Measurements from ENCODE around the gene CIPC.

DNA sequence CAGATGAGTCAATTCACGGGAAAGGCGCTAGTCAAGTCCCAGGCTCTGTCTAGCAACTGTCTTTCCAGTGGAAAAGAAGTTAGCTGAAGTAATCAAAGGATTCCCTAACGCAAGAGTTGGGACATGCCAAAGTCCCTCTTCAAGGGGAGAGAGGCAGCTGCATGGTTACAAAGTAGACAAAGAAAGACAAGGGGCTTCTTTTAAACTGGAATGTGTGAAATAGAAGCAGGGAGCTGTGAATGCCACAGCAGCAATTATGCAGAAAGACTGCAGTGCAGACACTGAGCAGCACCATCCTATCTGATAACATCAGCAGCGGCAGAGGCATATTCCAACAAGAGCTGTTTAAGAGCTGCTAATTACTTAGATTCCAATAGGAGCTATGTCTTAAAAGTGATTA is 12.5 kb upstream of the CIPC start:
- TF ChIP-seq, protein P1, sequence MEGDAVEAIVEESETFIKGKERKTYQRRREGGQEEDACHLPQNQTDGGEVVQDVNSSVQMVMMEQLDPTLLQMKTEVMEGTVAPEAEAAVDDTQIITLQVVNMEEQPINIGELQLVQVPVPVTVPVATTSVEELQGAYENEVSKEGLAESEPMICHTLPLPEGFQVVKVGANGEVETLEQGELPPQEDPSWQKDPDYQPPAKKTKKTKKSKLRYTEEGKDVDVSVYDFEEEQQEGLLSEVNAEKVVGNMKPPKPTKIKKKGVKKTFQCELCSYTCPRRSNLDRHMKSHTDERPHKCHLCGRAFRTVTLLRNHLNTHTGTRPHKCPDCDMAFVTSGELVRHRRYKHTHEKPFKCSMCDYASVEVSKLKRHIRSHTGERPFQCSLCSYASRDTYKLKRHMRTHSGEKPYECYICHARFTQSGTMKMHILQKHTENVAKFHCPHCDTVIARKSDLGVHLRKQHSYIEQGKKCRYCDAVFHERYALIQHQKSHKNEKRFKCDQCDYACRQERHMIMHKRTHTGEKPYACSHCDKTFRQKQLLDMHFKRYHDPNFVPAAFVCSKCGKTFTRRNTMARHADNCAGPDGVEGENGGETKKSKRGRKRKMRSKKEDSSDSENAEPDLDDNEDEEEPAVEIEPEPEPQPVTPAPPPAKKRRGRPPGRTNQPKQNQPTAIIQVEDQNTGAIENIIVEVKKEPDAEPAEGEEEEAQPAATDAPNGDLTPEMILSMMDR (IDR thresholded peaks at IDR 0.05): no peak
- no peak for TF ChIP-seq POLR2AphosphoS5 (IDR thresholded peaks at IDR 0.05; ENCODE audit: insufficient read depth in 1 of 2, low read depth in 1 of 2)
- no peak for TF ChIP-seq POLR2A (IDR thresholded peaks at IDR 0.05)
